ENCODE data around the gene STAC.
"Not testable (repeated sequence)": the region's sequence is repeated elsewhere in the genome, so short reads cannot be mapped to it uniquely, and the experiment has no call there.

The STAC gene

DNA sequence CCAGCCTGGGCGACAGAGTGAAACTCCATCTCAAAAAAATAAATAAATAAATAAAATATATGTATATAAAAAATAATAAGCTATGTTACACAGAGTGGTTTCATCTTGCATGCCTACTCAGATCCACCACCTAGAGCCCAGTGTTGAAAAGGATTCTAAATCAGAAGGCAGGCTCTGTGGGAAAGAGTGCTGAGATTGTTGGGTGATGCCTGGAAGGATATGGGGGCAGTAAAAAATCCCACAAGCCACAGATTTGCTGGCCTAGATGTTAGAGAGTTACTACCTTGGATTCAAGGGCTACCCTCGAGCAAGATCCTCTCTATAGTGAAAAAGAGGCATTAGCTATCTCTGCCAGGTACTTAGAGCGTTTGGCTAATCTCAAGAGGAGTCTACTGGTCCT is 144.3 kb downstream of the STAC start:
- no peak for DNase-seq

DNA sequence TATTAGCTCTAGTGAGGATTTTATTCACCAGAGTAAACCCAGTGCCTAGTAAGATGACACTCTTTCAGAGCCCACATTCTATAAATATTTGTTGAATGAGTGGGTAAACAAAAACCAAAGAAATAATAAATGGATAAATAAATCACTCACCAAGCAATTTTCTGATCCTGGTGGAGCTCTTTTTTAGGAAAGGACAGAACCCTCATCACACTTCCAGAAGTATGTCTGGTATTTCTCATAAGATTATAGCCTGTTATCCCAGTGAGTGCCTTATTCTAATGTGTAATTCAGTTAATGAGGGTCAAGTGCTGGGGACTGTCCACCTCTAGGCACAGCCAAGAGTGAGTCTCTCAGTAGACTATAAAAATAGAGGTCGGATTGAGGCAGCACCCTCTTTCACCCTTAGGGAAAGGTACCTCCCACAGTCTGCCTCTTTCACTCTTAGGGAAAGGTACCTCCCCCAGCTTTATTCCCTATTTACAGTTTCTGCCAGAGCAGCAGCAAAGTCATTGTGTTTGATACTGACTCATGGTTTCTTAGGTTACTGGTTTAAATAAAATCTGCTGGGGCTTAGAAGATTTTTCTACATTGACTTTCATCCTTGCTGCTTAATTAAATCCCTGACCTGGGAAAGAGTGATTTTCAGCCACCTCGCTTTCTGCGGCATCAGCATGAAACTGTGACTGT is 145.0 kb downstream of the STAC start:
- no peak for DNase-seq

GRCh38 chr3:36538136-36538749 is 157.9 kb downstream of the STAC start:
- DNase-seq, result no peak

- no peak for DNase-seq
These were observed 160.7 kb downstream of the STAC start for GRCh38 chr3:36540888-36541518.

DNA sequence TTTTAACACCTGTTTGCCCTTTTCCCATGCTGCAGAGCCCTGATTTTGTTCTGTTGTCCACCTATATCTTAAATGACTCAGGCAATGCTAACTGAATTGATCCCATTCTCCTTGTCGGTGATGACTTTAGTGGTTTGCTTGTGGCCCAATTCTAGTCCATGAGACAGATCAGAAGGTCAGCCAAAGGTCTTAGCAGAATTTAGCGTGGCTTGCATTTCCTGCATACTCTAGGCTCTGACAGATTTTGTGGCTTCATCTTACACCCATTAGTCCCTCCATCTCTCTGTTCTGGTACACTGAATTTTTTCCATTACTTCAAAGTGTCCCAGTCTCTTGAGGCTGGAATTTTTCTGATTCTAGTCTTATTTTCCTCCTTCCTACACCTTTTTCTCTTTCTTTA is 161.9 kb downstream of the STAC start:
- DNase-seq, result no peak

DNA sequence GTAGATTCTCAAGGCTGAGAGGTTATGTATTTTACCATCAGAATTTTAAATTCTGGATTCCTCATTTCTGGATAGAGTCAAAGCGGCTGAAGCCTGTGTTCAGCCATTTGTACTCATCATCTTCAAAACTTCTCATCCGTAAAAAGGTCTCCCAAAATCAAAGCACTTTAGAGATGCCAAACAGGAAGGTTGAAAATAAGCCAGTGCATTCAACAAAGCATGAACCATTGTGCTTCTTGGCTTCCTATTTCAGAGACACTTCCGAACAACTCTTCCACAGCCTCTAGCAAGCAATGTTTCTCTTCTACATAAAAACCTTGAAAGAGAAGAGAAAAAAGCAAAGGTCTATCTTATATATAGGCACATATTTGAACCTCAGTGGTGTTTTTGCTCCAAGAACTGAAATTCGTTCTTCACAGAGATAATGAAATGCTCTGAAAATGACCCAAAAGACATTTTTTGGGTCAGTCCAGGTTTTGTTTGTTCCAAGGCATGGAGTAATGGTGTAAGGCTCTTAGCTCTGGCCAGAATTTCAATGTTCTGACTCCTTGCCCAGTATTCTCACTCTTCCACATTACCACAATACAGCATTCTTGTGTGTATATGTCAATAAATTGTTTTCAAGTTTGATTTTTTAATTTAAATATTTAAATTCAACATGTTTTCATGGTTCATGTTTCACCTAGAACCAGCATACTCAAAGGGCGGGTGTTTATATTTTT is 163.1 kb downstream of the STAC start:
- DNase-seq, result no peak

DNA sequence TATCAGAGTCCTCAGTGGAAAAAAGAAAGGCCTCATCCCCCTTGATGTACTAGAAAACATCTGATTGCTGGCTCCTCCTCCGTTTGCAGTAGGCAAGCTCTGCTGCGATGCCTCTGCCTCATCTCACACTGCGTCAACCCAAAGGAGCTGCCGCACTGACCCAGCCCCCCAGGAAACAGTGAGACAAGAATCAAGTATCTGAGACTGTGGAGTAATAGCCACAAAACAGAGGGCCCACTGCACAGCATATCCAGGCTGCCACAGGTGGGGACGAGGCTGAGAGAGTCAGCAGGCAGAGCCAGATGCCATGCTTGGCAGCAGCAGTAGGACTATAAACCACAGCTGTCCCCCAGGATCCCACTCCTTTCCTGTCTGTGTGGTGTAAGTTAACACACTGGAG is 165.9 kb downstream of the STAC start:
- DNase-seq, result no peak

DNA sequence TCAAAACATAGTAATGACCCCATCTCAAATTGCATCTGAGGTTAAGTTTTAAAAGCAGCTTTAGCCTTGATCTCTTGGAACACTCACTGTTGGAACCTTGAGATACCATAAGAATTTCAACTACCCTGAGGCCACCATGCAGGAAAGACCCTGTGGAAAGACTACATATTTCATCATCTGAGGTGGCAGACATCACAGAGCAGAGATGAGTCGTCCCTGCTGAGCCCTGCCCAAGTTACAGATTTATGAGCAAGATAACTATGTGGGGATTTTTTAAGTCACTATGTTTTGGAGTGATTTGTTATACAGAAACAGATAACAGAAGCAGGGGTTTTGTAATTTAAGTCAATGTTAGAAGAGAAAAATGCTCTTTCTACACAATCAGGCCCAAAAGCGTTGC is 168.4 kb downstream of the STAC start:
- DNase-seq, result no peak

- DNase-seq, result no peak
These were observed 176.9 kb downstream of the STAC start for GRCh38 chr3:36557021-36557707.

GRCh38 chr3:36557708-36558421 is 177.6 kb downstream of the STAC start:
- no peak for DNase-seq

DNA sequence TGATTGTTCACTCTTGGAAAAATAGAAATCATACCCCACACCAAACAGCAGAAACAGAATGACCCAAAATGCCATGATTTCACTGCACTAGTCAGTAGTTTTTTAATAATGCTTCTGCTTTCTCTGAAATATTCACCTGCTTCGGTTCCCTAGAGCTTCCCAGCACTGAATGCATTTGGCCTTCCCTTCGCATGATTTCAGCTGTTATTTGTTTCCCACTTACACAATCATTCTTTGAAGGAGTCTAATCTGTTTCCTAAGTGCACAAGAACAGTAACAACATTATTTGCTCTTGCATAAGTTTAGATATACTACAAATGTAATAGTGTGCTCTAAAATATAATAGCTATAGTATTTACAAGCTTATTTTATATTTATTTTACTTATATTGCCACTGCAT is 178.7 kb downstream of the STAC start:
- DNase-seq, result no peak

DNA sequence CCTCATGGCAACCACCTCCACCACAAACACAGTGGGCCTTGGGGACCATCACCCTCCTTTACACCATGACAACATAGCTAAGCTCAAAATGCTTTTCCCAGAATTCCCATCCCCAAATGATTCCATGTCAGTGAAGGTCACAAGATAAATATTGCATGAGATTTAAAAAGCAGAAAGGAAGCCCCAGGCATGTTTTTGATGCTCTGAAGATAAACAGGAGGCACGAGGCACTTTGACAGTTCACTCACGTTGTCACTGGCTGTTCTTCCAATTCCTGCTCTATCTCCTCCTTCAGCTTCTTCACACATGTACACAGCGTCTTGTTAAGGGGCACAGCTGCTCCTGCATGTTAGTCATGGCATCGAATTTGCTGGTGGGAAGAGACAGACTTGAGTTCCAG is 180.4 kb downstream of the STAC start:
- DNase-seq, result no peak

GRCh38 chr3:36561601-36562000 is 181.3 kb downstream of the STAC start:
- DNase-seq, result no peak

- DNase-seq, result no peak
These were observed 182.6 kb downstream of the STAC start for GRCh38 chr3:36562945-36563344.

- DNase-seq, result no peak
These were observed 194.9 kb downstream of the STAC start for GRCh38 chr3:36575241-36575640.

- DNase-seq, result not testable (repeated sequence)
These were observed 198.1 kb downstream of the STAC start for GRCh38 chr3:36578418-36578817.

- no peak for DNase-seq
These were observed 199.4 kb downstream of the STAC start for GRCh38 chr3:36579746-36580145.

DNA sequence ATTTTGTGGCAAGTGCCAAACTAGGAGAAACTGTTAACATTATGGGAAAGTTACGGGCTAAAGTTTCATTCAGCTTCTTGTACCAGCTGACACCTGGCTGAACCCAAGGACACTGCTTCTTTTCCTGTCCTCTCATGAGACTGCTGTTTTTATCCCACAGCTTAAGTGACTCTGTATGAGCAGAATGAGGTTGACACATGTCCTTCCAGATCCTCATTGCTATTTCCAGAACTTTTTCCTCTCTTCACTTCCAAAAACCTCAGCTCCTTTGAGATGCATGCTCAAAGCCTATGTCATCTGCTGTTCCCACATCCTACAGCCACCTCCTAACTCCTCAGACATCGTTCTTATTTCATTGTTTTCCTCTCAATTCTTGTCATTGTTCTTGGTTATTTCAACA is 200.4 kb downstream of the STAC start:
- DNase-seq, result no peak

GRCh38 chr3:36591959-36592358 is 211.7 kb downstream of the STAC start:
- no peak for DNase-seq

- DNase-seq, result no peak
These were observed 215.2 kb downstream of the STAC start for GRCh38 chr3:36595511-36595910.

DNA sequence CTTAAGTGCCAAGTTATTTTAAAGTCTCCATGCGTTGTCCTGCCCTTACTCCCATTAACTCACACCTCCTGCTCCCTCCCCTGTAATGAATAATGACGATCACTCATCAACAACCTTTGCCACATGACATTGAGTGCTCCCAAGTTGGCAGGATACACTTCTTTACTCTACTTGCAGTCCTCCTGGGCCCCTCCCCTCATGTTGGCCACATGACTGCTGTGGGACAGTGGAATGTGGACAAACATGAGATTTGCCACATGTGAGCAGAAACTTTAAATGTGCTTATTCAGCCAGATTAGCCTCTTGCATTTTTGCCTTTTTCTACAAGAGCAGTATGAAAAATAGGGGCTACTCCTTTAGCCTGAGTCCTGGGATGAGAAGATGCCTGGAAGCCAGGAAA is 216.1 kb downstream of the STAC start:
- no peak for DNase-seq

- DNase-seq, result no peak
These were observed 217.1 kb downstream of the STAC start for GRCh38 chr3:36597422-36597821.
